Measurements from ENCODE around the gene CMYA5.

DNA sequence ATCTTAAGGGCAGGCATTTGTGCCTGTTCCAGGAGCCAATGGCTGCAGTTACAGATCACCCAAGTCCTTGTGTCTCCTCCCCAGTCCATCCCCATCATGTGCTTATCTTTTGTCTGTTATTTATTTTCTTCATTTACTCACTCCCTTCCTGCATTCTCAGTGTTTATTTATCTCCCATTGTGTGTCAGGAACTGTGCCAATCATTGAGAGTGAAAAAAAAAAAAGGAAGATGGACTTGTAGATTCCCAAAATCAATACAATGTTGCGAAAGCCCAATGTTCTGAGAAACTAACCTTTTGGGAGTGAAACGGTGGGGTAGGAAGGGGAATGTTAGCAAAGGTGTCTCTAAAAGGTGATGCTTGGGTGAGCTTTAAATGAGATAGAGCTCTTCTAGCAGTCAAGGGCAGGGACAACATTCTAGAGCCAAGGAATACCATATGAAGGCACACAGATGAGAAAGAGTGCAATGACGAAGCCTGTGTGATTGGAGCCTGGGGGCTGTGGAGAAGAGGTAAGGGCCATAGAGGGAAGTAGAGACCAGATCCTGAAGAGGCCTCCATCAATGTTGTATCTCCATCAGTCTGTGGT lies 53.0 kb downstream of the CMYA5 start:
- TF ChIP-seq EZH2 (IDR thresholded peaks at IDR 0.05) (no peak), POLR2AphosphoS5 (IDR thresholded peaks at IDR 0.05; ENCODE audit: borderline replicate concordance, low read depth, low read length) (no peak)

Measured in SK-N-MC (cell line).